Naive thymus-derived CD4-positive, alpha-beta T cell (primary cell): ENCODE measurements around the gene AP2A2. TPM values are rescaled to one million over a fixed set of nuclear protein-coding genes. Genes with fewer than 3 reads are reported as not detected.

Experiments
- ATAC-seq: fragments of 150-1000 bp; cut with Tn5 transposase; 2 replicates; pipeline ENCODE4 v1.10.0; 2021; ENCODE audit warnings: mild to moderate bottlenecking, moderate library complexity
- CTCF ChIA-PET: fragments of 350-600 bp; sonication (Branson Sonifier 250); formaldehyde crosslinking; loops from one replicate; lab custom pipeline; 2021; ENCODE audit warnings: antibody characterized with exemption; lab: Charles Lee
- POLR2A ChIA-PET: fragments of 350-600 bp; sonication (Branson Sonifier 250); formaldehyde crosslinking; loops from one replicate; lab custom pipeline; 2021; ENCODE audit warnings: antibody characterized with exemption, inconsistent platforms; lab: Charles Lee
- DNase-seq, 9 donors: peaks; one replicate each; pipeline versions ENCODE4 v3.0.0 to v3.0.0-alpha.2; 2020 to 2022; ENCODE audit warnings: mixed read lengths in 1 of 9
- H3K27ac ChIP-seq: one replicate; pipeline ENCODE4 v1.7.0; 2013; ENCODE audit warnings: mild to moderate bottlenecking, low read depth, low read length, moderate library complexity
- H3K27me3 ChIP-seq, 2 donors: one replicate each; pipeline ENCODE4 v1.7.0; 2013; ENCODE audit warnings: low read length in 2 of 2, mild to moderate bottlenecking in 2 of 2, moderate library complexity in 2 of 2; ENCODE audit not compliant: control insufficient read depth in 2 of 2, insufficient read depth in 2 of 2
- H3K36me3 ChIP-seq, 3 experiments: 1 replicate in 2 of 3; 2 replicates in 1 of 3; pipeline ENCODE4 v1.7.0; 2013; ENCODE audit warnings: low read length in 3 of 3, mild to moderate bottlenecking in 3 of 3, moderate library complexity in 1 of 3; ENCODE audit not compliant: insufficient read depth in 3 of 3, control insufficient read depth in 2 of 3
- H3K4me1 ChIP-seq, 2 donors: one replicate each; pipeline ENCODE4 v1.7.0; 2013; ENCODE audit warnings: low read length in 2 of 2, mild to moderate bottlenecking in 2 of 2, moderate library complexity in 1 of 2; ENCODE audit not compliant: control insufficient read depth in 2 of 2, insufficient read depth in 2 of 2
- H3K4me3 ChIP-seq: 2 replicates; pipeline ENCODE4 v1.7.0; 2013; ENCODE audit warnings: mild to moderate bottlenecking, low read length
- H3K9me3 ChIP-seq, 3 experiments: 1 replicate in 2 of 3; 2 replicates in 1 of 3; pipeline ENCODE4 v1.7.0; 2013; ENCODE audit warnings: low read length in 3 of 3; ENCODE audit not compliant: control insufficient read depth in 2 of 3
- H3K27ac Mint-ChIP-seq, 9 donors: one replicate each; pipeline ENCODE4 v1.8.0; 2020 to 2022; ENCODE audit warnings: mixed read lengths in 9 of 9, mild to moderate bottlenecking in 8 of 9, moderate library complexity in 5 of 9, inconsistent platforms in 2 of 9
- H3K27me3 Mint-ChIP-seq, 5 donors: one replicate each; pipeline ENCODE4 v1.8.0; 2021 to 2022; ENCODE audit warnings: mixed read lengths in 5 of 5, mild to moderate bottlenecking in 1 of 5
- H3K36me3 Mint-ChIP-seq, 5 donors: one replicate each; pipeline ENCODE4 v1.8.0; 2020 to 2022; ENCODE audit warnings: mixed read lengths in 5 of 5, mild to moderate bottlenecking in 3 of 5, inconsistent platforms in 1 of 5
- H3K4me1 Mint-ChIP-seq, 7 donors: one replicate each; pipeline ENCODE4 v1.8.0; 2020 to 2022; ENCODE audit warnings: mixed read lengths in 7 of 7, mild to moderate bottlenecking in 3 of 7, inconsistent platforms in 1 of 7
- H3K4me3 Mint-ChIP-seq, 10 donors: one replicate each; pipeline ENCODE4 v1.8.0; 2020 to 2022; ENCODE audit warnings: mild to moderate bottlenecking in 10 of 10, mixed read lengths in 10 of 10, moderate library complexity in 6 of 10, inconsistent platforms in 2 of 10
- H3K9me3 Mint-ChIP-seq, 11 donors: one replicate each; pipeline ENCODE4 v1.8.0; 2020 to 2022; ENCODE audit warnings: mixed read lengths in 11 of 11, mild to moderate bottlenecking in 4 of 11, inconsistent platforms in 1 of 11, moderate library complexity in 1 of 11
- intact Hi-C, 2 donors: fragments of 100-400 bp; cut with micrococcal nuclease; formaldehyde crosslinking; loops; one replicate each; pipeline ENCODE4 v1.15.1; 2023
- polyA plus RNA-seq, 2 donors: library from polyadenylated mRNA; unstranded; fragments of 300-500 nt; fragmentation: Illumina TruSeq; gene quantifications; one replicate each; pipeline ENCODE4 v1.2.3, GENCODE V29; 2021
- total RNA-seq, 6 experiments: library from RNA in 5 of 6; stranded (reverse) in 5 of 6; gene quantifications; 1 replicate in 5 of 6; 2 replicates in 1 of 6; pipeline ENCODE4 v1.2.3 and lab custom pipeline; 2021 to 2026

AP2A2 gene
- total and polyA plus RNA-seq, 7 experiments from 2014 or later = 8.7 to 93.3 (median 79.3) TPM

DNA sequence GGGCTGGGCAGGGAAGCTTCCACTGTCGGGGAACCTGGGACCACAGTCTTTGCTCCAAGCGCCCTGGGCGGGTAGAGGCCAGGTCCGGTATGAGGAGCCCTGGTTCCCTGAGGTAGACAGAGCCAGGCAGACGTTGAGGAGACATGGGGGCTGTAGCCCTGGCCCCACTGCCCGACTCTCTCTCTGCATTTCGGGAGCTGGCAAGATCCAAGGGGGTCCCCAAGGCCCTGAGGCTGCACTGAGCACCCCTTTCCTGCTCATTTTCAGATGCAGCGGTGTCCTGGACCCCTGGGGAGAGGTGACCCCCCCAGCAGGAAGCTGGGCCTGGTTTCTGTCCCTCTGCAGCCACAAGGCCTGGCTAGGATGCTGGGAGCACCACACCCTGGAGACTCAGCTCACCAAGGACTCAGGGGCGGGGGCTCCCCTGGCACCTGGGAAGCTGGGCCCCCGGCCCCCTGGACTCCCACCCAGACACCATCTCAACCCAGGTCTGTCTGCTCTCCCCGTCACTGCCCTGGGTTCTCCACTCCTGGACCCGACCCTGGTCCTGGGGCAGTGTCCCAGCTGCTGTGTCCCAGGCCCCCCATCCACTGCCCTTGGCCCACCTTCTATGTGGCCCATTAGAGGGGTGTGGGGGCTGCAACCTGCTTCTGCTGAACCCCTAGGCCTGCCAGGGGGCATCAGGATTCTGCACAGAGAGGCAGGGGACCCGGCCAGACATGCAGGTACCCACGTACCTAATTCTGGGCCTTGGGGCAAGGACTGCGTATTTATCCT, 125.9 kb downstream of the AP2A2 start:
- DNase-seq (no peak), ATAC-seq (no peak)
- no peaks in the 10 kb centered on the region for H3K9me3 ChIP-seq
- Mint-ChIP-seq H3K4me3 (no peak overlapping the region), H3K9me3 (no peaks in the 10 kb centered on the region), H3K27ac (no peak overlapping the region), H3K4me1 (peaks cover 0 to 5% (median 0%) of the 10 kb centered on the region in 7 donors), H3K27me3 (peaks cover 0 to 11% (median 4%) of the 10 kb centered on the region in 5 donors), H3K36me3 (peaks cover 0 to 3% (median 0%) of the 10 kb centered on the region in 5 donors)
- H3K36me3 ChIP-seq = no peaks in the 10 kb centered on the region
- peaks cover 0 to 5% of the 10 kb centered on the region in 2 donors for H3K27me3 ChIP-seq
- H3K4me3 ChIP-seq = no peak overlapping the region
- no peak overlapping the region for H3K27ac ChIP-seq
- H3K4me1 ChIP-seq = no peaks in the 10 kb centered on the region
- POLR2A ChIA-PET = interaction anchor here (1.5 kb wide), 1 partner anchor 206 kb away, joined by 3 read pairs; no protein-coding TSS in a partner anchor
- intact Hi-C loops = loop anchor here (1.0 to 5.0 kb wide), 6 partner anchors 126 to 324 kb away; partner anchors contain the start of genes AP2A2 (in 2 of the 2), CHID1 (in 1 of the 2) and RPLP2 (in 1 of the 2)
- CTCF ChIA-PET = interaction anchor here (0.6 to 3.4 kb wide), 4 partner anchors 112 to 278 kb away, joined by 3 to 19 read pairs (median 4); no protein-coding TSS in a partner anchor

DNA sequence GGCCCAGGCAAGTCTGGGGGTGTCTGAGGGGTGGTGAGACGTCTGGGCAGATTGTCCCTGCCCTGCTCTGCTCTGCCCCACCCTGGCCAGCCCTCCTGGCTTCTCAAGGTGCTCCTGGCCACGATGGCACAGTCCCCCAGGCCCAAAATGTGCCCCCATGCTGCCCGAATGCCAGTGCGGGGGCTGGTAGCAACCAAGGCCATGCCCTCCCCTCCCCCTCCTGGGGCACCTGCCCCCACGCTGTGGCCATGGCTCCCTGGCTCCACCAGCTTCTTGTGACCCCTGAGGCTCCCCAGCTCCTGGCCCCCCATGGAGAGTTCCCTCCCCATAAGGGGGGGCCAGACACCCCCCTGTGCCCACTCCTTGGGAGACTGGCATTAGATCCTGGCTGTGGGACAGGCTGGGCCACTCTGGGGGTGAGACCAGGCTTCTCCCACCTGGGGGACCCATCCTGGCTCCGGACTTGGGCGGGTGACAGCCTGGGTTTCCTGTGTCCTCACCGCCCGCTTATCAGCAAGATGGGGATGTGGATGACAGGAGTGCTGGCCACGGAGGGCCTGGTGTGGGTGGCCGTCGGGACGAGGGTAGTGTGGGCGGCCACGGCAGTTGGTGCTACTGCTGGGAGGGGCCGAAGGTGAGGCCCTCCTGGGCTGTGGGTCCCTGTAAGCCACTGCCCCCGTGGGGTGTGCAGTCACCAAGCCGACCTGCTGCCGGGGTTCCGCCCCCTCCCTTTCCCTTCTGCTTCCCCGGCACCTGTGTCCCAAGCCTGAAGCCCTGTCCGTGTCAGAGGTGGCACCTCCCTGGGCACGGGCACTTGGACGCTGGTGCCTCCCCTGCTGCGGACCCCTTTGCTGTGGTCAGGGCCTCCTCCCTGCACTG, 126.7 kb downstream of the AP2A2 start:
- intact Hi-C loops = loop anchor here in 1 of 2 donors (5.0 kb wide), 1 partner anchor 325 kb away; no protein-coding TSS in a partner anchor

GRCh38 chr11:1053121-1053901, 127.6 kb downstream of the AP2A2 start:
- DNase-seq (no peak), ATAC-seq (no peak)
- Histone ChIP-seq H3K9me3 (no peaks in the 10 kb centered on the region), H3K4me3 (no peak overlapping the region), H3K27me3 (peaks cover 0 to 5% of the 10 kb centered on the region in 2 donors), H3K36me3 (no peaks in the 10 kb centered on the region), H3K4me1 (no peaks in the 10 kb centered on the region), H3K27ac (no peak overlapping the region)
- Mint-ChIP-seq H3K27ac (no peak overlapping the region), H3K9me3 (no peaks in the 10 kb centered on the region), H3K36me3 (peaks cover 0 to 3% (median 0%) of the 10 kb centered on the region in 5 donors), H3K4me1 (peaks cover 0 to 5% (median 0%) of the 10 kb centered on the region in 7 donors), H3K4me3 (no peak overlapping the region), H3K27me3 (peaks cover 3 to 10% (median 4%) of the 10 kb centered on the region in 5 donors)
- ChIA-PET POLR2A (no interaction called here), CTCF (interaction anchor here (0.8 kb wide), 1 partner anchor 132 kb away, joined by 3 read pairs; no protein-coding TSS in a partner anchor)
- intact Hi-C loops = loop anchor here in 1 of 2 donors (5.0 kb wide), 1 partner anchor 326 kb away; no protein-coding TSS in a partner anchor

More for the DNA sequence above, 126.7 kb downstream of the AP2A2 start:
- no peak for DNase-seq
- POLR2A ChIA-PET = interaction anchor here (1.5 kb wide), 1 partner anchor 207 kb away, joined by 3 read pairs; no protein-coding TSS in a partner anchor
- Mint-ChIP-seq H3K4me1 (peaks cover 0 to 5% (median 0%) of the 10 kb centered on the region in 7 donors), H3K4me3 (no peak overlapping the region), H3K36me3 (peaks cover 0 to 3% (median 0%) of the 10 kb centered on the region in 5 donors), H3K27ac (no peak overlapping the region), H3K27me3 (peaks cover 0 to 11% (median 3%) of the 10 kb centered on the region in 5 donors), H3K9me3 (no peaks in the 10 kb centered on the region)
- Histone ChIP-seq H3K9me3 (no peaks in the 10 kb centered on the region), H3K4me3 (no peak overlapping the region), H3K4me1 (no peaks in the 10 kb centered on the region), H3K36me3 (no peaks in the 10 kb centered on the region), H3K27me3 (peaks cover 0 to 5% of the 10 kb centered on the region in 2 donors), H3K27ac (no peak overlapping the region)
- CTCF ChIA-PET = interaction anchor here (0.6 to 3.4 kb wide), 3 partner anchors 113 to 279 kb away, joined by 3 to 19 read pairs (median 4); no protein-coding TSS in a partner anchor
- no peak for ATAC-seq

DNA sequence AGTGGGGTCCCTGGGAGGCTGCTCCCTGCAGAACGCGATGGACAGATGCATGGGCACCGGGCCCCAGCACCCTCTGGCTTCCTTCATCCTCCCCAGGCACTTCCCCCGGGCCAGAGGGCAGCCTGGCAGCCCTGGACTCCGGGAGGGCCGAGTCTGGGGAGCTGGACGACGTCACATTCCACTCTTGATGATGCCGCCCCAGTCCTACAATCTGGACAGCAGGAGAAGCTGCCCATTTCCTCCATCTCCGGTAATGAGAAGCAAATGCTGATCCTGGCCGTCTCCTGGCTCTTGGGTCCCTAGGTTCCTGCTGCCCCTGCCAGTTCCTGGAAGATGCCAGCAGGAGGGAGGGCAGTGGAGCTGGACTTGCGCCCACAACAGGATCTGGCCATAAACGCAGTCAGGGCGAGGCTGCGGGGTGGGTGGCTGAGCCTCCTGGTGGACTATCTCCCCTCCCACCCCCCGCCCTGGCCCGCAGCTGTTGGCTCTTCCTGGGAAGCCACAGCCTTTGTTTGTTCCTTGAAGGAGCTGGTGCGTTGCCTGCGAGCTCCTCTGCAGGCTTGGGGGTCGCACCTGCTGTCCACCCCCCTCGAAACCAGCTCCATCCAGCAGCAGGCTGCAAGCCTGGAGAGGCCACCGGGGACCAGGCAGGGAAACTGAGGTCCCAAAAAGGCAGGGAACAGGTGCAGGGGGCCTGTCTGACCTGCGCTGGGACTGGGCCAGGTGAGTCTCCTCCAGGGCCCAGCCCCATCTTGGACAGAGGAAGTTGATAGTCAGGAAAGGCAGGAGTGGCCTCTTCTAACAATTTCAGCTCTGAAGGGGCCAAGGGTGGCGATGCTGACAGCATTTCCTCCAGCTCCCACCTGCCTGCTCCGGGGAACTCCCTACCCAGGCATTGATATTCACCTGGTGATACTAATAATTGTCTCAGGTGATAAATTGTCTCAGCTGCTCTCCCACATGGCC, 128.8 kb downstream of the AP2A2 start:
- no peak for ATAC-seq
- Histone ChIP-seq H3K27ac (no peak overlapping the region), H3K4me3 (no peak overlapping the region), H3K36me3 (no peaks in the 10 kb centered on the region), H3K9me3 (no peaks in the 10 kb centered on the region), H3K4me1 (no peaks in the 10 kb centered on the region), H3K27me3 (peaks cover 0 to 5% of the 10 kb centered on the region in 2 donors)
- Mint-ChIP-seq H3K4me1 (peaks cover 0 to 5% (median 0%) of the 10 kb centered on the region in 7 donors), H3K27ac (no peak overlapping the region), H3K9me3 (no peaks in the 10 kb centered on the region), H3K27me3 (peaks cover 0 to 11% (median 4%) of the 10 kb centered on the region in 5 donors), H3K36me3 (peaks cover 0 to 3% (median 0%) of the 10 kb centered on the region in 5 donors), H3K4me3 (no peak overlapping the region)
- peak in 1 of 9 donors; percentile 3 for DNase-seq
- CTCF ChIA-PET = interaction anchor here (0.8 to 1.2 kb wide), 2 partner anchors 133 to 208 kb away, joined by 3 read pairs; no protein-coding TSS in a partner anchor
- POLR2A ChIA-PET = no interaction called here
- intact Hi-C loops = loop anchor here in 1 of 2 donors (5.0 kb wide), 1 partner anchor 327 kb away; no protein-coding TSS in a partner anchor

GRCh38 chr11:1055109-1055703, 129.5 kb downstream of the AP2A2 start:
- no peaks in the 10 kb centered on the region for H3K9me3 ChIP-seq
- ATAC-seq (no peak), DNase-seq (no peak)
- H3K36me3 Mint-ChIP-seq = peaks cover 0 to 3% (median 0%) of the 10 kb centered on the region in 5 donors
- no peak overlapping the region for H3K27ac ChIP-seq
- ChIA-PET POLR2A (no interaction called here), CTCF (interaction anchor here (1.2 kb wide), 1 partner anchor 209 kb away, joined by 3 read pairs; no protein-coding TSS in a partner anchor)
- H3K27me3 ChIP-seq = peaks cover 0 to 3% of the 10 kb centered on the region in 2 donors
- no peaks in the 10 kb centered on the region for H3K4me1 ChIP-seq
- no peak overlapping the region for H3K4me3 ChIP-seq
- H3K4me3 Mint-ChIP-seq = no peak overlapping the region
- H3K4me1 Mint-ChIP-seq = peaks cover 0 to 5% (median 0%) of the 10 kb centered on the region in 7 donors
- H3K27me3 Mint-ChIP-seq = peaks cover 0 to 12% (median 4%) of the 10 kb centered on the region in 5 donors
- no peaks in the 10 kb centered on the region for H3K36me3 ChIP-seq
- no peaks in the 10 kb centered on the region for H3K9me3 Mint-ChIP-seq
- intact Hi-C loops = no loop called here
- H3K27ac Mint-ChIP-seq = no peak overlapping the region
